WTC11 (cell line): ENCODE results near the gene UQCRQ. TPM values are rescaled to one million over a fixed set of nuclear protein-coding genes. Genes with fewer than 3 reads are reported as not detected.

Experiments used
- ATAC-seq: fragments of 200-7000 bp; cut with Tn5 transposase; 2 replicates; pipeline ENCODE4 v1.10.0; 2021; ENCODE audit warnings: mild to moderate bottlenecking, moderate library complexity
- CTCF ChIA-PET: fragments of 300-600 bp; sonication (Branson Sonifier 250); formaldehyde crosslinking; loops from one replicate; lab custom pipeline; 2021; ENCODE audit warnings: antibody characterized with exemption; lab: Charles Lee
- POLR2A ChIA-PET: fragments of 350-600 bp; sonication (Branson Sonifier 250); formaldehyde crosslinking; loops from one replicate; lab custom pipeline; 2021; ENCODE audit warnings: antibody characterized with exemption; lab: Charles Lee
- DNase-seq: peaks from one replicate; pipeline ENCODE4 v3.0.0; 2021; ENCODE audit warnings: low spot score
- H3K27ac Mint-ChIP-seq: 2 replicates; pipeline ENCODE4 v1.8.0; 2021; ENCODE audit warnings: mixed read lengths
- H3K27me3 Mint-ChIP-seq: 2 replicates; pipeline ENCODE4 v1.8.0; 2021; ENCODE audit warnings: low read depth, mild to moderate bottlenecking, moderate library complexity, mixed read lengths
- H3K36me3 Mint-ChIP-seq: 2 replicates; pipeline ENCODE4 v1.8.0; 2021; ENCODE audit warnings: mixed read lengths
- H3K4me1 Mint-ChIP-seq: 2 replicates; pipeline ENCODE4 v1.8.0; 2022; ENCODE audit warnings: mixed read lengths
- H3K4me3 Mint-ChIP-seq: 2 replicates; pipeline ENCODE4 v1.8.0; 2021; ENCODE audit warnings: mild to moderate bottlenecking, moderate library complexity, mixed read lengths
- H3K9me3 Mint-ChIP-seq: 2 replicates; pipeline ENCODE4 v1.8.0; 2021; ENCODE audit warnings: mixed read lengths
- CTCF ChIP-seq: fragments of 200-600 bp; IDR thresholded peaks from 2 replicates; pipeline ENCODE4 v1.8.0; 2022; ENCODE audit warnings: antibody characterized with exemption
- EMX1 ChIP-seq: fragments of 250-450 bp; sonication (Bioruptor Pico); IDR thresholded peaks from 2 replicates; pipeline ENCODE4 v1.8.0; 2021; ENCODE audit warnings: mild to moderate bottlenecking
- FOXK1 ChIP-seq: sonication (generic); formaldehyde crosslinking; IDR thresholded peaks from 2 replicates; pipeline ENCODE4 v1.8.0; 2022; ENCODE audit warnings: mild to moderate bottlenecking, moderate library complexity, missing genetic modification reagents
- FOXP1 ChIP-seq: sonication (generic); formaldehyde crosslinking; IDR thresholded peaks from 2 replicates; pipeline ENCODE4 v1.8.0; 2022; ENCODE audit warnings: missing genetic modification reagents, mild to moderate bottlenecking, moderate library complexity, borderline replicate concordance
- GABPB1 ChIP-seq: sonication (generic); formaldehyde crosslinking; IDR thresholded peaks from 2 replicates; pipeline ENCODE4 v1.8.1; 2023; ENCODE audit warnings: mild to moderate bottlenecking, missing genetic modification reagents
- IRF2 ChIP-seq: sonication (generic); formaldehyde crosslinking; IDR thresholded peaks from 2 replicates; pipeline ENCODE4 v1.8.0; 2022; ENCODE audit warnings: low read depth, missing genetic modification reagents, borderline replicate concordance
- NFYB ChIP-seq: sonication (generic); formaldehyde crosslinking; conservative IDR thresholded peaks from 2 replicates; pipeline ENCODE4 v1.8.0; 2022; ENCODE audit warnings: low read depth, missing genetic modification reagents
- OVOL2 ChIP-seq: fragments of 250-450 bp; sonication (Bioruptor Pico); IDR thresholded peaks from 2 replicates; pipeline ENCODE4 v1.9.0; 2021; ENCODE audit warnings: mild to moderate bottlenecking, borderline replicate concordance
- SMAD3 ChIP-seq: sonication (generic); formaldehyde crosslinking; IDR thresholded peaks from 2 replicates; pipeline ENCODE4 v1.8.0; 2022; ENCODE audit warnings: missing genetic modification reagents, mild to moderate bottlenecking, borderline replicate concordance
- SMAD4 ChIP-seq: sonication (generic); formaldehyde crosslinking; IDR thresholded peaks from 2 replicates; pipeline ENCODE4 v1.8.0; 2022; ENCODE audit warnings: mild to moderate bottlenecking, missing genetic modification reagents
- SP1 ChIP-seq: sonication (generic); formaldehyde crosslinking; conservative IDR thresholded peaks from 2 replicates; pipeline ENCODE4 v1.8.1; 2022; ENCODE audit warnings: missing genetic modification reagents
- ZNF138 ChIP-seq: sonication (generic); formaldehyde crosslinking; conservative IDR thresholded peaks from 2 replicates; pipeline ENCODE4 v1.8.1; 2022; ENCODE audit warnings: mild to moderate bottlenecking, moderate library complexity, missing genetic modification reagents
- ZNF263 ChIP-seq: sonication (generic); formaldehyde crosslinking; IDR thresholded peaks from 2 replicates; pipeline ENCODE4 v1.8.1; 2022; ENCODE audit warnings: low read depth, mild to moderate bottlenecking, moderate library complexity, missing genetic modification reagents
- ZNF281 ChIP-seq: sonication (generic); formaldehyde crosslinking; IDR thresholded peaks from 2 replicates; pipeline ENCODE4 v1.8.0; 2023; ENCODE audit warnings: mild to moderate bottlenecking, missing genetic modification reagents
- ZNF671 ChIP-seq: fragments of 250-450 bp; sonication (Bioruptor Pico); IDR thresholded peaks from 2 replicates; pipeline ENCODE4 v1.8.0; 2021; ENCODE audit warnings: mild to moderate bottlenecking
- total RNA-seq: library from RNA; stranded (reverse); gene quantifications from 3 replicates; pipeline ENCODE4 v1.2.3, GENCODE V29; 2021
- TF ChIP-seq, protein P1 (sequence below): sonication (generic); formaldehyde crosslinking; IDR thresholded peaks from 2 replicates; pipeline ENCODE4 v1.8.1; 2022; ENCODE audit warnings: missing genetic modification reagents, borderline replicate concordance
- TF ChIP-seq, protein P2 (sequence below): sonication (generic); formaldehyde crosslinking; IDR thresholded peaks from 2 replicates; pipeline ENCODE4 v1.8.1; 2023; ENCODE audit warnings: mild to moderate bottlenecking, missing genetic modification reagents
- TF ChIP-seq, protein P3 (sequence below): sonication (generic); formaldehyde crosslinking; IDR thresholded peaks from 2 replicates; pipeline ENCODE4 v1.8.0; 2022; ENCODE audit warnings: mild to moderate bottlenecking, missing genetic modification reagents
- TF ChIP-seq, protein P4 (sequence below): sonication (generic); formaldehyde crosslinking; IDR thresholded peaks from 2 replicates; pipeline ENCODE4 v1.8.1; 2022; ENCODE audit warnings: mild to moderate bottlenecking, moderate library complexity, missing genetic modification reagents
- TF ChIP-seq, protein P5 (sequence below): fragments of 250-450 bp; sonication (Bioruptor Pico); IDR thresholded peaks from 2 replicates; pipeline ENCODE4 v1.9.0; 2021; ENCODE audit warnings: mild to moderate bottlenecking, borderline replicate concordance

The UQCRQ gene
- total RNA-seq, 1 experiment from 2014 or later = 256 TPM

DNA sequence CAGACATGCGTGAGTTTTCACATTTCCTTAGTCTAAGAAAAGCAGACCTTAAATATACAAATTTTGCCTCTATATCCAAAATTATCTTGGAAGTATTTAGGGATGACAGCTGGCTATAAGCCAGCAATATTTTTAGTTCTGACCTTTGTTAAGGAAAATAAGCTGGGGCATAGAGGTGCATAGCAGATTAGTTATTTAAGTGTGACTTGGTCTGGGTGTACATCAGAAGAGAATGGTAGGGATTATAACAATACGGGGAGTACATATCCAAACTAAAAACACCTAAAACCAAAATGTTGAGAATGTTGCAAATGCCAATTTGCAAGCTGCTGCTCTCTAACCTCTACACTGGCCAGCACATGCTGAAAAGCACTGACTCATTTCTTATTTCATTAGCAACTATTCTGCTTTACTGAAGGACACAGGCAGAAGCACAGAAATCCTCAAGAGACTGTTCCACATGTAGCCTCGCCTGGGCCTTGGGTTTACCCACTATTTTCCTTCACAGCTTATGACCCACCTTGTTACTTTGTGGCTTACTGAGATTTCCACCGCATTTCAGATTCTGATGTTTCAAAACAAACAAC lies 29.4 kb downstream of the UQCRQ start:
- CTCF ChIA-PET = no interaction called here
- no peak for TF ChIP-seq FOXK1 (CRISPR knock-in tag)
- TF ChIP-seq, protein P1, sequence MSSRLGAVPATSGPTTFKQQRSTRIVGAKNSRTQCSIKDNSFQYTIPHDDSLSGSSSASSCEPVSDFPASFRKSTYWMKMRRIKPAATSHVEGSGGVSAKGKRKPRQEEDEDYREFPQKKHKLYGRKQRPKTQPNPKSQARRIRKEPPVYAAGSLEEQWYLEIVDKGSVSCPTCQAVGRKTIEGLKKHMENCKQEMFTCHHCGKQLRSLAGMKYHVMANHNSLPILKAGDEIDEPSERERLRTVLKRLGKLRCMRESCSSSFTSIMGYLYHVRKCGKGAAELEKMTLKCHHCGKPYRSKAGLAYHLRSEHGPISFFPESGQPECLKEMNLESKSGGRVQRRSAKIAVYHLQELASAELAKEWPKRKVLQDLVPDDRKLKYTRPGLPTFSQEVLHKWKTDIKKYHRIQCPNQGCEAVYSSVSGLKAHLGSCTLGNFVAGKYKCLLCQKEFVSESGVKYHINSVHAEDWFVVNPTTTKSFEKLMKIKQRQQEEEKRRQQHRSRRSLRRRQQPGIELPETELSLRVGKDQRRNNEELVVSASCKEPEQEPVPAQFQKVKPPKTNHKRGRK (CRISPR knock-in tag) = no peak
- no peak for TF ChIP-seq GABPB1 (CRISPR knock-in tag)
- no peak for TF ChIP-seq OVOL2 (CRISPR knock-in tag)
- no peak for TF ChIP-seq ZNF138
- TF ChIP-seq IRF2 (CRISPR knock-in tag) = no peak
- TF ChIP-seq FOXP1 = no peak
- no peak for TF ChIP-seq CTCF
- TF ChIP-seq, protein P2, sequence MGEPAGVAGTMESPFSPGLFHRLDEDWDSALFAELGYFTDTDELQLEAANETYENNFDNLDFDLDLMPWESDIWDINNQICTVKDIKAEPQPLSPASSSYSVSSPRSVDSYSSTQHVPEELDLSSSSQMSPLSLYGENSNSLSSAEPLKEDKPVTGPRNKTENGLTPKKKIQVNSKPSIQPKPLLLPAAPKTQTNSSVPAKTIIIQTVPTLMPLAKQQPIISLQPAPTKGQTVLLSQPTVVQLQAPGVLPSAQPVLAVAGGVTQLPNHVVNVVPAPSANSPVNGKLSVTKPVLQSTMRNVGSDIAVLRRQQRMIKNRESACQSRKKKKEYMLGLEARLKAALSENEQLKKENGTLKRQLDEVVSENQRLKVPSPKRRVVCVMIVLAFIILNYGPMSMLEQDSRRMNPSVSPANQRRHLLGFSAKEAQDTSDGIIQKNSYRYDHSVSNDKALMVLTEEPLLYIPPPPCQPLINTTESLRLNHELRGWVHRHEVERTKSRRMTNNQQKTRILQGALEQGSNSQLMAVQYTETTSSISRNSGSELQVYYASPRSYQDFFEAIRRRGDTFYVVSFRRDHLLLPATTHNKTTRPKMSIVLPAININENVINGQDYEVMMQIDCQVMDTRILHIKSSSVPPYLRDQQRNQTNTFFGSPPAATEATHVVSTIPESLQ = no peak
- no peak for TF ChIP-seq ZNF263 (CRISPR knock-in tag)
- TF ChIP-seq, protein P3, sequence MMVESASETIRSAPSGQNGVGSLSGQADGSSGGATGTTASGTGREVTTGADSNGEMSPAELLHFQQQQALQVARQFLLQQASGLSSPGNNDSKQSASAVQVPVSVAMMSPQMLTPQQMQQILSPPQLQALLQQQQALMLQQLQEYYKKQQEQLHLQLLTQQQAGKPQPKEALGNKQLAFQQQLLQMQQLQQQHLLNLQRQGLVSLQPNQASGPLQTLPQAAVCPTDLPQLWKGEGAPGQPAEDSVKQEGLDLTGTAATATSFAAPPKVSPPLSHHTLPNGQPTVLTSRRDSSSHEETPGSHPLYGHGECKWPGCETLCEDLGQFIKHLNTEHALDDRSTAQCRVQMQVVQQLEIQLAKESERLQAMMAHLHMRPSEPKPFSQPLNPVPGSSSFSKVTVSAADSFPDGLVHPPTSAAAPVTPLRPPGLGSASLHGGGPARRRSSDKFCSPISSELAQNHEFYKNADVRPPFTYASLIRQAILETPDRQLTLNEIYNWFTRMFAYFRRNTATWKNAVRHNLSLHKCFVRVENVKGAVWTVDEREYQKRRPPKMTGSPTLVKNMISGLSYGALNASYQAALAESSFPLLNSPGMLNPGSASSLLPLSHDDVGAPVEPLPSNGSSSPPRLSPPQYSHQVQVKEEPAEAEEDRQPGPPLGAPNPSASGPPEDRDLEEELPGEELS (CRISPR knock-in tag) = no peak
- TF ChIP-seq, protein P4, sequence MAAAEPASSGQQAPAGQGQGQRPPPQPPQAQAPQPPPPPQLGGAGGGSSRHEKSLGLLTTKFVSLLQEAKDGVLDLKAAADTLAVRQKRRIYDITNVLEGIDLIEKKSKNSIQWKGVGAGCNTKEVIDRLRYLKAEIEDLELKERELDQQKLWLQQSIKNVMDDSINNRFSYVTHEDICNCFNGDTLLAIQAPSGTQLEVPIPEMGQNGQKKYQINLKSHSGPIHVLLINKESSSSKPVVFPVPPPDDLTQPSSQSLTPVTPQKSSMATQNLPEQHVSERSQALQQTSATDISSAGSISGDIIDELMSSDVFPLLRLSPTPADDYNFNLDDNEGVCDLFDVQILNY (CRISPR knock-in tag) = no peak
- no peak for TF ChIP-seq NFYB (CRISPR knock-in tag)
- TF ChIP-seq SMAD4 (CRISPR knock-in tag) = no peak
- TF ChIP-seq SMAD3 (CRISPR knock-in tag) = no peak
- H3K9me3 Mint-ChIP-seq = no peaks in the 10 kb centered on the region
- no peak overlapping the region for H3K27ac Mint-ChIP-seq
- no peak overlapping the region for H3K4me3 Mint-ChIP-seq
- DNase-seq (no peak), ATAC-seq (no peak)
- no peaks in the 10 kb centered on the region for H3K27me3 Mint-ChIP-seq
- H3K4me1 Mint-ChIP-seq = no peaks in the 10 kb centered on the region
- H3K36me3 Mint-ChIP-seq = peaks cover 59% of the 10 kb centered on the region
- POLR2A ChIA-PET = interaction anchor here (0.5 kb wide), 1 partner anchor 8 kb away, joined by 3 read pairs; no protein-coding TSS in a partner anchor

DNA sequence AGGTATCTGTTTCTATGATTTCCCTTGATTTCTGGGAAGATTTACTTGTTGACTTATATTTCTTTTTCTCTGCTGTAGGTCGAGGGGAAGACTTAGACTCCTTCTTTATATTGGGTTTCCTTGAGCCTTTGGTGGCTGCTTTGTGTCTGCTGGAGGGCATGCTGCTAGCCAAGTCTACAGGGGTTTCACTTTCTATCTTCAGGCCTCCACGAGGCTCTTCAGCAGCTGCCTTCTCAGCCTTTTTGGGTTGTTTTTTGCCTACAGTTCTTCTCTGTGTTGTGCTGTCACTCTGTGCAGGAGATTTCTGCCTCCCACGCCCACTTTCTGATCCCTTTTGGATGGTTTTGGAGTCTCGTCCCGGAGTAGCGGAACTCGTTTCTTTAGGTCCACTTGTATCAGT lies 30.2 kb downstream of the UQCRQ start:
- Mint-ChIP-seq H3K9me3 (no peaks in the 10 kb centered on the region), H3K4me1 (no peaks in the 10 kb centered on the region), H3K27me3 (no peaks in the 10 kb centered on the region), H3K4me3 (no peak overlapping the region), H3K27ac (no peak overlapping the region), H3K36me3 (peaks cover 59% of the 10 kb centered on the region)
- no peak for ATAC-seq
- ChIA-PET CTCF (no interaction called here), POLR2A (no interaction called here)
- DNase-seq = no peak
- TF ChIP-seq SP1 (CRISPR knock-in tag) = no peak
- TF ChIP-seq ZNF671 (CRISPR knock-in tag) = no peak
- TF ChIP-seq, protein P5, sequence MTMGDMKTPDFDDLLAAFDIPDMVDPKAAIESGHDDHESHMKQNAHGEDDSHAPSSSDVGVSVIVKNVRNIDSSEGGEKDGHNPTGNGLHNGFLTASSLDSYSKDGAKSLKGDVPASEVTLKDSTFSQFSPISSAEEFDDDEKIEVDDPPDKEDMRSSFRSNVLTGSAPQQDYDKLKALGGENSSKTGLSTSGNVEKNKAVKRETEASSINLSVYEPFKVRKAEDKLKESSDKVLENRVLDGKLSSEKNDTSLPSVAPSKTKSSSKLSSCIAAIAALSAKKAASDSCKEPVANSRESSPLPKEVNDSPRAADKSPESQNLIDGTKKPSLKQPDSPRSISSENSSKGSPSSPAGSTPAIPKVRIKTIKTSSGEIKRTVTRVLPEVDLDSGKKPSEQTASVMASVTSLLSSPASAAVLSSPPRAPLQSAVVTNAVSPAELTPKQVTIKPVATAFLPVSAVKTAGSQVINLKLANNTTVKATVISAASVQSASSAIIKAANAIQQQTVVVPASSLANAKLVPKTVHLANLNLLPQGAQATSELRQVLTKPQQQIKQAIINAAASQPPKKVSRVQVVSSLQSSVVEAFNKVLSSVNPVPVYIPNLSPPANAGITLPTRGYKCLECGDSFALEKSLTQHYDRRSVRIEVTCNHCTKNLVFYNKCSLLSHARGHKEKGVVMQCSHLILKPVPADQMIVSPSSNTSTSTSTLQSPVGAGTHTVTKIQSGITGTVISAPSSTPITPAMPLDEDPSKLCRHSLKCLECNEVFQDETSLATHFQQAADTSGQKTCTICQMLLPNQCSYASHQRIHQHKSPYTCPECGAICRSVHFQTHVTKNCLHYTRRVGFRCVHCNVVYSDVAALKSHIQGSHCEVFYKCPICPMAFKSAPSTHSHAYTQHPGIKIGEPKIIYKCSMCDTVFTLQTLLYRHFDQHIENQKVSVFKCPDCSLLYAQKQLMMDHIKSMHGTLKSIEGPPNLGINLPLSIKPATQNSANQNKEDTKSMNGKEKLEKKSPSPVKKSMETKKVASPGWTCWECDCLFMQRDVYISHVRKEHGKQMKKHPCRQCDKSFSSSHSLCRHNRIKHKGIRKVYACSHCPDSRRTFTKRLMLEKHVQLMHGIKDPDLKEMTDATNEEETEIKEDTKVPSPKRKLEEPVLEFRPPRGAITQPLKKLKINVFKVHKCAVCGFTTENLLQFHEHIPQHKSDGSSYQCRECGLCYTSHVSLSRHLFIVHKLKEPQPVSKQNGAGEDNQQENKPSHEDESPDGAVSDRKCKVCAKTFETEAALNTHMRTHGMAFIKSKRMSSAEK (CRISPR knock-in tag) = no peak
- no peak for TF ChIP-seq EMX1 (CRISPR knock-in tag)
- TF ChIP-seq ZNF281 (CRISPR knock-in tag) = no peak
